Midbrain (tissue), 1 donor: ENCODE measurements around the gene STAT4.

Source experiments
- DNase-seq: peaks from one replicate; lab custom pipeline; 2025; lab: John Stamatoyannopoulos, UW

Gene STAT4

GRCh38 chr2:191144217-191144616 lies 6.6 kb downstream of the STAT4 start:
- no peak for DNase-seq

GRCh38 chr2:191143791-191144190 lies 7.0 kb downstream of the STAT4 start:
- no peak for DNase-seq

- no peak for DNase-seq
These were observed 21.9 kb downstream of the STAT4 start for GRCh38 chr2:191128911-191129304.

GRCh38 chr2:191128172-191128910 lies 22.5 kb downstream of the STAT4 start:
- no peak for DNase-seq

- DNase-seq = no peak
These were observed 23.6 kb downstream of the STAT4 start for GRCh38 chr2:191127235-191127634.

- DNase-seq = no peak
These were observed 24.3 kb downstream of the STAT4 start for GRCh38 chr2:191126386-191127085.

- DNase-seq = no peak
These were observed 25.1 kb downstream of the STAT4 start for GRCh38 chr2:191125646-191126045.

- DNase-seq = no peak
These were observed 28.0 kb downstream of the STAT4 start for GRCh38 chr2:191122638-191123294.

- DNase-seq = no peak
These were observed 33.5 kb downstream of the STAT4 start for GRCh38 chr2:191117341-191117740.

GRCh38 chr2:191115804-191116203 lies 35.0 kb downstream of the STAT4 start:
- DNase-seq = no peak

GRCh38 chr2:191115391-191115790 lies 35.4 kb downstream of the STAT4 start:
- DNase-seq = no peak

- DNase-seq = no peak
These were observed 36.3 kb downstream of the STAT4 start for GRCh38 chr2:191114403-191114886.

GRCh38 chr2:191113761-191114160 lies 37.0 kb downstream of the STAT4 start:
- DNase-seq = no peak

GRCh38 chr2:191112448-191112901 lies 38.3 kb downstream of the STAT4 start:
- no peak for DNase-seq

- DNase-seq = no peak
These were observed 40.9 kb downstream of the STAT4 start for GRCh38 chr2:191109888-191110287.

GRCh38 chr2:191108331-191108730 lies 42.5 kb downstream of the STAT4 start:
- no peak for DNase-seq

- DNase-seq = no peak
These were observed 45.7 kb downstream of the STAT4 start for GRCh38 chr2:191105082-191105481.

- DNase-seq = no peak
These were observed 47.0 kb downstream of the STAT4 start for GRCh38 chr2:191103774-191104173.

GRCh38 chr2:191100216-191100615 lies 50.6 kb downstream of the STAT4 start:
- no peak for DNase-seq

- no peak for DNase-seq
These were observed 63.5 kb downstream of the STAT4 start for GRCh38 chr2:191087311-191087710.

GRCh38 chr2:191086706-191087105 lies 64.1 kb downstream of the STAT4 start:
- DNase-seq = no peak

GRCh38 chr2:191083540-191083939 lies 67.3 kb downstream of the STAT4 start:
- DNase-seq = no peak

- DNase-seq = no peak
These were observed 68.5 kb downstream of the STAT4 start for GRCh38 chr2:191082321-191082720.
